K562 (cell line): ENCODE measurements around the gene BTAF1. TPM values are rescaled to one million over a fixed set of nuclear protein-coding genes. Genes with fewer than 3 reads are reported as not detected.

Source experiments
- ATAC-seq: fragments of 200-7000 bp; cut with Tn5 transposase; 3 replicates; pipeline ENCODE4 v1.9.1; 2020; ENCODE audit warnings: moderate library complexity
- BruUV-seq: library from RNA; stranded (reverse); fragments of 400-500 nt; replicated peaks from 2 replicates; lab custom pipeline; 2021; lab: Mats Ljungman, UMichigan
- CTCF ChIA-PET: fragments of 300-600 bp; formaldehyde crosslinking; extraction: SDS; loops from one replicate; lab custom pipeline; 2021; ENCODE audit warnings: low intra/inter-chr PET ratio; lab: Yijun Ruan, JAX
- POLR2A ChIA-PET: fragments of 300-600, 350-650 bp; sonication (Branson Sonifier 250); formaldehyde crosslinking; extraction: SDS; loops from one replicate; lab custom pipeline; 2021; ENCODE audit warnings: antibody characterized with exemption, inconsistent platforms; lab: Yijun Ruan, JAX
- DNase-seq, 4 experiments: peaks; one replicate each; pipeline versions ENCODE4 v3.0.0 to v3.0.0-alpha.2; 2011 to 2018; ENCODE audit warnings: low spot score in 3 of 4, mixed read lengths in 3 of 4; ENCODE audit errors: extremely low read depth in 1 of 4
- FAIRE-seq: peaks from 2 replicates; lab custom pipeline; 2011; peaks lifted over from hg19 to GRCh38; lab: Jason Lieb, UNC
- H2AFZ ChIP-seq: 2 replicates; pipeline ENCODE4 v1.6.0; 2011; ENCODE audit warnings: low read depth, low read length, control low read depth, inconsistent platforms
- H3K27ac ChIP-seq: fragments of 200-600 bp; 3 replicates; pipeline ENCODE4 v1.8.0; 2011; ENCODE audit warnings: low read depth, mild to moderate bottlenecking, control low read depth, inconsistent platforms, low read length, moderate library complexity, mixed read lengths; ENCODE audit errors: extremely low read depth
- H3K27me3 ChIP-seq, 2 experiments: fragments of 300-600 bp in 1 of 2; 2 replicates in 1 of 2; 3 replicates in 1 of 2; pipeline versions ENCODE4 v1.6.0 to v1.8.0; 2011; ENCODE audit warnings: inconsistent platforms in 2 of 2, low read length in 2 of 2, mild to moderate bottlenecking in 1 of 2, mixed read lengths in 1 of 2, moderate library complexity in 1 of 2; ENCODE audit not compliant: control insufficient read depth in 2 of 2, insufficient read depth in 2 of 2
- H3K36me3 ChIP-seq: fragments of 300-600 bp; 3 replicates; pipeline ENCODE4 v1.8.0; 2011; ENCODE audit warnings: mild to moderate bottlenecking, low read length, inconsistent platforms; ENCODE audit not compliant: control insufficient read depth, insufficient read depth
- H3K4me1 ChIP-seq, 2 experiments: fragments of 200-600 bp in 1 of 2; replicated peaks in 1 of 2; 2 replicates in 1 of 2; 3 replicates in 1 of 2; pipeline versions ENCODE4 v1.5.1 to v1.8.0; 2011; ENCODE audit warnings: inconsistent platforms in 2 of 2, low read length in 2 of 2, mild to moderate bottlenecking in 1 of 2, mixed read lengths in 1 of 2, moderate library complexity in 1 of 2; ENCODE audit not compliant: control insufficient read depth in 2 of 2, insufficient read depth in 2 of 2
- H3K4me2 ChIP-seq: 2 replicates; pipeline ENCODE4 v1.6.1; 2011; ENCODE audit warnings: low read length, control low read depth, inconsistent platforms, mixed read lengths; ENCODE audit not compliant: insufficient read depth
- H3K4me3 ChIP-seq: fragments of 200-600 bp; sonication (generic), shearing (Covaris generic); 2 replicates; pipeline ENCODE4 v1.5.1; 2016; ENCODE audit warnings: control low read depth, inconsistent platforms
- H3K79me2 ChIP-seq: fragments of 200-600 bp; 3 replicates; pipeline ENCODE4 v1.8.0; 2011; ENCODE audit warnings: low read length, inconsistent platforms; ENCODE audit not compliant: control insufficient read depth, insufficient read depth
- H3K9ac ChIP-seq, 2 experiments: 2 replicates each; pipeline versions ENCODE4 v1.6.0 to v1.6.1; 2011; ENCODE audit warnings: low read depth in 2 of 2, low read length in 2 of 2, control low read depth in 1 of 2, inconsistent platforms in 1 of 2, mild to moderate bottlenecking in 1 of 2, mixed read lengths in 1 of 2; ENCODE audit not compliant: insufficient read depth in 1 of 2
- H3K9me1 ChIP-seq: one replicate; pipeline ENCODE4 v1.6.0; 2011; ENCODE audit warnings: inconsistent platforms, mild to moderate bottlenecking, low read length, moderate library complexity; ENCODE audit not compliant: control insufficient read depth, insufficient read depth
- H3K9me3 ChIP-seq: replicated peaks from 2 replicates; pipeline ENCODE4 v1.5.1; 2011; ENCODE audit warnings: low read depth, low read length, inconsistent platforms; ENCODE audit not compliant: control insufficient read depth, insufficient read depth
- H4K20me1 ChIP-seq: replicated peaks from 2 replicates; pipeline ENCODE4 v1.6.1; 2011; ENCODE audit warnings: low read length, inconsistent platforms, mixed read lengths; ENCODE audit not compliant: control insufficient read depth, insufficient read depth
- FUS ChIP-seq: fragments of 200-400 bp; formaldehyde crosslinking; optimal IDR thresholded peaks from 2 replicates; pipeline ENCODE3; 2017; ENCODE audit warnings: low read depth, low read length
- KLF13 ChIP-seq: fragments of 450-650 bp; IDR thresholded peaks from 2 replicates; pipeline ENCODE4 v1.6.1; 2016; ENCODE audit warnings: missing genetic modification characterization, low read depth, mild to moderate bottlenecking, missing compliant biosample characterization, moderate library complexity, borderline replicate concordance
- POLR2B ChIP-seq: fragments of 450-650 bp; IDR thresholded peaks from 2 replicates; pipeline ENCODE4 v1.6.1; 2018; ENCODE audit warnings: low read depth; ENCODE audit not compliant: partially characterized antibody
- ZNF41 ChIP-seq: fragments of 250-450 bp; sonication (Bioruptor Pico); conservative IDR thresholded peaks from 2 replicates; pipeline ENCODE4 v1.4.0; 2020; ENCODE audit warnings: mild to moderate bottlenecking
- WGBS: fragments of 100-300 bp; shearing (Covaris generic); methylation state at CpG from one replicate; pipeline ENCODE4 v1.1.6; 2016; ENCODE audit warnings: low coverage, mixed read lengths; ENCODE audit not compliant: insufficient coverage; ENCODE audit errors: missing lambda C conversion rate; 5-methylcytosine and 5-hydroxymethylcytosine counted together
- in situ Hi-C: fragments of 300-500 bp; cut with MboI; formaldehyde crosslinking; loops from 4 replicates; pipeline ENCODE4 v1.15.0; 2018; ENCODE audit warnings: inconsistent platforms, mixed read lengths
- intact Hi-C: fragments of 100-400 bp; cut with micrococcal nuclease; formaldehyde crosslinking; loops from 2 replicates; pipeline ENCODE4 v1.14.2; 2022
- polyA plus RNA-seq, 8 experiments: library from polyadenylated mRNA; depleted of rRNA in 4 of 8; stranded (reverse) in 5 of 8; unstranded in 3 of 8; fragments of >200 nt; fragmentation: Nextera tagmentation in 2 of 8; fragmentation: Illumina TruSeq in 1 of 8; extraction: Ambion mirVana in 2 of 8; extraction: Trizol in 1 of 8; gene quantifications; 2 replicates each; pipeline versions ENCODE4 v1.2.1 to v1.2.3, GENCODE V29; 2011 to 2014; ENCODE audit warnings: inconsistent platforms in 1 of 8, missing spikeins in 1 of 8
- total RNA-seq, 7 experiments: library from RNA; depleted of rRNA in 6 of 7; stranded (reverse); fragments of >200 nt in 6 of 7; fragmentation: Illumina TruSeq in 2 of 7; extraction: Trizol in 2 of 7; gene quantifications; 2 replicates each; pipeline versions ENCODE4 v1.2.1 to v1.2.3, GENCODE V29; 2011 to 2021; ENCODE audit warnings: low replicate concordance in 1 of 7
- TF ChIP-seq, protein P1 (sequence below), 2 experiments: fragments of 200-800 bp in 1 of 2; sonication (Bioruptor generic) in 1 of 2; sonication (generic) in 1 of 2; formaldehyde crosslinking in 1 of 2; IDR thresholded peaks in 1 of 2; conservative IDR thresholded peaks in 1 of 2; 2 replicates each; pipeline versions ENCODE4 v1.5.0 to v1.6.1; 2016 to 2020; ENCODE audit warnings: missing compliant biosample characterization in 1 of 2, missing genetic modification characterization in 1 of 2, missing genetic modification reagents in 1 of 2

The BTAF1 gene
- total and polyA plus RNA-seq, 9 of the 15 experiments (the other 6 are each of a cell fraction or from before 2014, with no cell fraction given): 6.6 to 70.7 (median 30.5) TPM

GRCh38 chr10:92009445-92009844 is 85.9 kb downstream of the BTAF1 start:
- WGBS: 100% methylated on average over 1 of the region's 1 CpG
- Histone ChIP-seq H3K4me2 (no peak overlapping the region), H3K4me1 (no peaks in the 10 kb centered on the region; a peak in 1 of 5 replicates), H2AFZ (no peak overlapping the region), H4K20me1 (no peaks in the 10 kb centered on the region), H3K27ac (no peak overlapping the region), H3K4me3 (no peak overlapping the region), H3K79me2 (no peaks in the 10 kb centered on the region), H3K27me3 (no peaks in the 10 kb centered on the region), H3K9me1 (no peaks in the 10 kb centered on the region), H3K9ac (no peak overlapping the region), H3K9me3 (no peaks in the 10 kb centered on the region), H3K36me3 (peaks cover 51% of the 10 kb centered on the region; the same call in 2 of the 3 replicates)
- no peak for ATAC-seq
- intact Hi-C loops (no loop called here), in situ Hi-C loops (no loop called here)
- DNase-seq: no peak
- POLR2A ChIA-PET: interaction anchor here (0.6 to 1.7 kb wide), 3 partner anchors 9 to 86 kb away, joined by 3 to 6 read pairs (median 3); partner anchors contain the start of gene BTAF1
- BruUV-seq: no TSS peak
- CTCF ChIA-PET: no interaction called here
- TF ChIP-seq, protein P1, sequence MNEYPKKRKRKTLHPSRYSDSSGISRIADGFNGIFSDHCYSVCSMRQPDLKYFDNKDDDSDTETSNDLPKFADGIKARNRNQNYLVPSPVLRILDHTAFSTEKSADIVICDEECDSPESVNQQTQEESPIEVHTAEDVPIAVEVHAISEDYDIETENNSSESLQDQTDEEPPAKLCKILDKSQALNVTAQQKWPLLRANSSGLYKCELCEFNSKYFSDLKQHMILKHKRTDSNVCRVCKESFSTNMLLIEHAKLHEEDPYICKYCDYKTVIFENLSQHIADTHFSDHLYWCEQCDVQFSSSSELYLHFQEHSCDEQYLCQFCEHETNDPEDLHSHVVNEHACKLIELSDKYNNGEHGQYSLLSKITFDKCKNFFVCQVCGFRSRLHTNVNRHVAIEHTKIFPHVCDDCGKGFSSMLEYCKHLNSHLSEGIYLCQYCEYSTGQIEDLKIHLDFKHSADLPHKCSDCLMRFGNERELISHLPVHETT (CRISPR knock-in tag; conservative IDR thresholded peaks at IDR 0.05 in 1 of 2, IDR thresholded peaks at IDR 0.05 in 1 of 2): no peak
- no peak for TF ChIP-seq ZNF41
- no peak for TF ChIP-seq FUS
- TF ChIP-seq POLR2B: no peak
- TF ChIP-seq KLF13: no peak
- no peak for FAIRE-seq
